ENCODE data around the gene UBE4A. TPM values are rescaled to one million over a fixed set of nuclear protein-coding genes. Genes with fewer than 3 reads are reported as not detected.
A peak's percentile ranks its signal among the peaks of the same experiment; 100 is the strongest.

UBE4A gene
- total and polyA plus RNA-seq, 8 donors = 3.5 to 68.8 (median 25.7) TPM

DNA sequence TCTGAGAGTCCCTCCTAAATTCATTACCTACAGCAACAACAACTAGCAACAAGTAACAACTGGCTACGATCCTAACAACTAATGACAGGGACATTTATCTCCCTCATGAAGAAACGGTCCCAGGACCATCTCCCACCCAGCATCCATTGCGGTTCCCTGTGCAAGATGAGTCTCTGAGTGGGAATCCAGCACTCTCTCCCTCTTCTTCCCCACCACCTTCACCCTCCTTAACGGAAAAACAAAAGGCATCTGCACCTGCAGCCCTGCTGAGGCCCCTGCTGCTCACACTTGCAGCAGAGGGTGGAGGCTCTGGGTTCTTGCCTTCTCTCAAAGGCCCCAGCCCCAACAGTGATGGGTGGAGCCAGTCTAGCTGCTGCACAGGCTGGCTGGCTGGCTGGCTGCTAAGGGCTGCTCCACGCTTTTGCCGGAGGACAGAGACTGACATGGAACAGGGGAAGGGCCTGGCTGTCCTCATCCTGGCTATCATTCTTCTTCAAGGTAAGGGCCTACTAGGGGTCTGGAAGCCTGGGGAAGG is 15.4 kb upstream of the UBE4A start, which contains the start of gene CD3G:
Gene CD3G (plus strand): TSS at position 364 of the 535 bp plus-strand sequence. CDS start 80 bp downstream, at position 444.
- intact Hi-C loops (cut with DNase I; ENCODE audit: low total_unique reads) = no loop called here
- no peaks in the 10 kb centered on the region for H3K36me3 ChIP-seq
- peaks cover 0 to 23% (median 8%) of the 10 kb centered on the region in 3 donors for H3K27me3 ChIP-seq
- H3K4me1 ChIP-seq = no peaks in the 10 kb centered on the region
- H3K9me3 ChIP-seq = no peaks in the 10 kb centered on the region
- DNase-seq = peak; percentile 26 to 54
- no peak for TF ChIP-seq EP300 (IDR thresholded peaks at IDR 0.05)
- 61 to 74% (median 69%) methylated on average over 6 of the region's 6 CpGs for WGBS, 5 donors
- H3K4me3 ChIP-seq = peak within 1 kb of the TSS; percentile 1 to 26 (median 8)
- H3K27ac ChIP-seq = peak within 1 kb of the TSS in 3 of 5 donors; percentile 25 to 54 (median 42)

DNA sequence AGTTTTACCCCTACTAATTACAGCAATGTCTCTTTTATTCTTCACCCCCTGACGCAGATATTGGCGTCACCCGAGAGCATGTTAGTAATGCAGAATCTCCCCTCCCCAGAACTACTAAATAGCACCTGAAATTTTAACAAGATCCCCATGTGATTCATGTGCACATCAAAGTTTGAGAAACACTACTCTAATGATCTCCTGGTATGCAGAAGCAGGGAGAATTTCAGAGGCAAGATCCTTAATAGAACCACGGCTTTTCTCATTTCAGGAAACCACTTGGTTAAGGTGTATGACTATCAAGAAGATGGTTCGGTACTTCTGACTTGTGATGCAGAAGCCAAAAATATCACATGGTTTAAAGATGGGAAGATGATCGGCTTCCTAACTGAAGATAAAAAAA is 9.9 kb upstream of the UBE4A start:
- Histone ChIP-seq H3K27ac (no peak overlapping the region), H3K4me3 (no peak overlapping the region), H3K9me3 (no peaks in the 10 kb centered on the region), H3K36me3 (no peaks in the 10 kb centered on the region), H3K4me1 (peaks cover 0 to 7% (median 0%) of the 10 kb centered on the region in 4 donors), H3K27me3 (peaks cover 0 to 22% (median 13%) of the 10 kb centered on the region in 3 donors)
- 77 to 86% (median 82%) methylated on average over 6 of the region's 6 CpGs for WGBS, 5 donors
- no peak for DNase-seq
- intact Hi-C loops (cut with DNase I; ENCODE audit: low total_unique reads) = no loop called here
- TF ChIP-seq, protein P1, sequence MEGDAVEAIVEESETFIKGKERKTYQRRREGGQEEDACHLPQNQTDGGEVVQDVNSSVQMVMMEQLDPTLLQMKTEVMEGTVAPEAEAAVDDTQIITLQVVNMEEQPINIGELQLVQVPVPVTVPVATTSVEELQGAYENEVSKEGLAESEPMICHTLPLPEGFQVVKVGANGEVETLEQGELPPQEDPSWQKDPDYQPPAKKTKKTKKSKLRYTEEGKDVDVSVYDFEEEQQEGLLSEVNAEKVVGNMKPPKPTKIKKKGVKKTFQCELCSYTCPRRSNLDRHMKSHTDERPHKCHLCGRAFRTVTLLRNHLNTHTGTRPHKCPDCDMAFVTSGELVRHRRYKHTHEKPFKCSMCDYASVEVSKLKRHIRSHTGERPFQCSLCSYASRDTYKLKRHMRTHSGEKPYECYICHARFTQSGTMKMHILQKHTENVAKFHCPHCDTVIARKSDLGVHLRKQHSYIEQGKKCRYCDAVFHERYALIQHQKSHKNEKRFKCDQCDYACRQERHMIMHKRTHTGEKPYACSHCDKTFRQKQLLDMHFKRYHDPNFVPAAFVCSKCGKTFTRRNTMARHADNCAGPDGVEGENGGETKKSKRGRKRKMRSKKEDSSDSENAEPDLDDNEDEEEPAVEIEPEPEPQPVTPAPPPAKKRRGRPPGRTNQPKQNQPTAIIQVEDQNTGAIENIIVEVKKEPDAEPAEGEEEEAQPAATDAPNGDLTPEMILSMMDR (IDR thresholded peaks at IDR 0.05) = no peak
- TF ChIP-seq POLR2AphosphoS5 (IDR thresholded peaks at IDR 0.05) (no peak), EP300 (IDR thresholded peaks at IDR 0.05) (no peak), POLR2A (IDR thresholded peaks at IDR 0.05) (no peak)

DNA sequence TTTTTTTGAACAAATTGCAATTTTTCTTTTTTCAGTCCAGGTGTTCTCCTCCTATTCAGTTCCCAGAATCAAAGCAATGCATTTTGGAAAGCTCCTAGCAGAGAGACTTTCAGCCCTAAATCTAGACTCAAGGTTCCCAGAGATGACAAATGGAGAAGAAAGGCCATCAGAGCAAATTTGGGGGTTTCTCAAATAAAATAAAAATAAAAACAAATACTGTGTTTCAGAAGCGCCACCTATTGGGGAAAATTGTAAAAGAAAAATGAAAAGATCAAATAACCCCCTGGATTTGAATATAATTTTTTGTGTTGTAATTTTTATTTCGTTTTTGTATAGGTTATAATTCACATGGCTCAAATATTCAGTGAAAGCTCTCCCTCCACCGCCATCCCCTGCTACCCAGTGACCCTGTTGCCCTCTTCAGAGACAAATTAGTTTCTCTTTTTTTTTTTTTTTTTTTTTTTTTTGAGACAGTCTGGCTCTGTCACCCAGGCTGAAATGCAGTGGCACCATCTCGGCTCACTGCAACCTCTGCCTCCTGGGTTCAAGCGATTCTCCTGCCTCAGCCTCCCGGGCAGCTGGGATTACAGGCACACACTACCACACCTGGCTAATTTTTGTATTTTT is 6.2 kb upstream of the UBE4A start:
- peak in 1 of 2 donors; percentile 51 for DNase-seq

DNA sequence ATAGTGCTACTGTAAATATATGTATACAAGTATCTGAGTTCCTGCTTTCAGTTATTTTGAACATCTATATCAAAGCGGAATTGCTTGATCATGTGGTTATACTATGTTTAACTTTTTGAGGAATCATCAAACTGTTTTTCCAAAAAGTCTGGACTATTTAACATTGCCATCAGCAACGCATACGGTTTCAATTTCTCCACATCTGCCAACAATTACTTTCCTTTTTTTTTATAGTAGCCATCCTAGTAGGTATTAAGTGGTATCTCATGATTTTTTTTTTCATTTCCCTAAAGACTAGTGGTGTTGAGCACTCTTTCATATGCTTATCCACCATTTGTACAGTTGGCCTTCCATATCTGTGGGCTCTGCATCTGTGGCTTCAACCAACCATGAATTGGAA is 1.3 kb upstream of the UBE4A start:
- no peaks in the 10 kb centered on the region for H3K9me3 ChIP-seq
- no peaks in the 10 kb centered on the region for H3K27me3 ChIP-seq
- no peak overlapping the region for H3K4me3 ChIP-seq
- TF ChIP-seq, protein P1 (IDR thresholded peaks at IDR 0.05) = no peak
- TF ChIP-seq POLR2AphosphoS5 (IDR thresholded peaks at IDR 0.05) (no peak), POLR2A (IDR thresholded peaks at IDR 0.05) (no peak)
- WGBS, 5 donors = 37 to 61% (median 58%) methylated on average over 3 of the region's 3 CpGs
- no peak overlapping the region for H3K27ac ChIP-seq
- DNase-seq = no peak
- intact Hi-C loops (cut with DNase I; ENCODE audit: low total_unique reads) = no loop called here
- H3K4me1 ChIP-seq = peaks cover 7 to 38% (median 29%) of the 10 kb centered on the region in 4 donors
- no peaks in the 10 kb centered on the region for H3K36me3 ChIP-seq

More for the DNA sequence above, 6.2 kb upstream of the UBE4A start:
- Histone ChIP-seq H3K4me3 (no peak overlapping the region), H3K27ac (no peak overlapping the region), H3K4me1 (peaks cover 0 to 7% (median under 1%) of the 10 kb centered on the region in 4 donors), H3K27me3 (peaks cover 0 to 14% (median 13%) of the 10 kb centered on the region in 3 donors), H3K9me3 (no peaks in the 10 kb centered on the region), H3K36me3 (no peaks in the 10 kb centered on the region)
- intact Hi-C loops (cut with DNase I; ENCODE audit: low total_unique reads) = no loop called here
- WGBS, 5 donors = 9 to 20% (median 10%) methylated on average over 5 to 6 of the region's 6 CpGs
- TF ChIP-seq POLR2AphosphoS5 (IDR thresholded peaks at IDR 0.05) = no peak
- TF ChIP-seq, protein P1 (IDR thresholded peaks at IDR 0.05) = peak in 3 of 7 experiments; percentile 41 to 47 (median 42)
- no peak for TF ChIP-seq POLR2A (IDR thresholded peaks at IDR 0.05)
- no peak for TF ChIP-seq EP300 (IDR thresholded peaks at IDR 0.05)
